ENCODE measurements around the gene AP1S2. TPM values are rescaled to one million over a fixed set of nuclear protein-coding genes. Genes with fewer than 3 reads are reported as not detected.

AP1S2 gene
- total RNA-seq, 1 donor from 2014 or later = 35.6 TPM

- no peaks in the 10 kb centered on the region for H3K36me3 Mint-ChIP-seq
- no peak for DNase-seq (ENCODE audit: low spot score in 2 of 2, unreplicated experiment in 2 of 2)
- no peak overlapping the region for H3K4me3 Mint-ChIP-seq
- no peak overlapping the region for H3K27ac Mint-ChIP-seq
- no peaks in the 10 kb centered on the region for H3K4me1 Mint-ChIP-seq
- no peak for TF ChIP-seq CTCF (IDR thresholded peaks at IDR 0.05; ENCODE audit: unreplicated experiment)
- no peaks in the 10 kb centered on the region for H3K9me3 Mint-ChIP-seq
- no peaks in the 10 kb centered on the region for H3K27me3 Mint-ChIP-seq (ENCODE audit: low read depth)
Measured at GRCh38 chrX:15864023-15864422, 9.4 kb upstream of the AP1S2 start.

- no peak for TF ChIP-seq CTCF (IDR thresholded peaks at IDR 0.05; ENCODE audit: unreplicated experiment)
- peaks cover 1% of the 10 kb centered on the region for H3K27me3 Mint-ChIP-seq (ENCODE audit: low read depth)
- no peaks in the 10 kb centered on the region for H3K36me3 Mint-ChIP-seq
- H3K27ac Mint-ChIP-seq = no peak overlapping the region
- no peak for DNase-seq (ENCODE audit: low spot score in 2 of 2, unreplicated experiment in 2 of 2)
- peaks cover 4% of the 10 kb centered on the region for H3K4me1 Mint-ChIP-seq
- H3K4me3 Mint-ChIP-seq = no peak overlapping the region
- H3K9me3 Mint-ChIP-seq = no peaks in the 10 kb centered on the region
Measured at GRCh38 chrX:15860921-15861320, 6.3 kb upstream of the AP1S2 start.

GRCh38 chrX:15858051-15858450, 3.4 kb upstream of the AP1S2 start:
- no peaks in the 10 kb centered on the region for H3K36me3 Mint-ChIP-seq
- H3K9me3 Mint-ChIP-seq = no peaks in the 10 kb centered on the region
- peaks cover 16% of the 10 kb centered on the region for H3K4me1 Mint-ChIP-seq
- no peak overlapping the region for H3K27ac Mint-ChIP-seq
- no peak overlapping the region for H3K4me3 Mint-ChIP-seq
- no peak for DNase-seq (ENCODE audit: low spot score in 2 of 2, unreplicated experiment in 2 of 2)
- no peak for TF ChIP-seq CTCF (IDR thresholded peaks at IDR 0.05; ENCODE audit: unreplicated experiment)
- H3K27me3 Mint-ChIP-seq (ENCODE audit: low read depth) = peaks cover 1% of the 10 kb centered on the region

- Mint-ChIP-seq H3K9me3 (no peaks in the 10 kb centered on the region), H3K27ac (no peak overlapping the region), H3K27me3 (ENCODE audit: low read depth) (peaks cover 1% of the 10 kb centered on the region), H3K4me1 (peaks cover 27% of the 10 kb centered on the region), H3K36me3 (no peaks in the 10 kb centered on the region), H3K4me3 (no peak overlapping the region)
- TF ChIP-seq CTCF (IDR thresholded peaks at IDR 0.05; ENCODE audit: unreplicated experiment) = no peak
- DNase-seq (ENCODE audit: low spot score in 2 of 2, unreplicated experiment in 2 of 2) = no peak
Measured at GRCh38 chrX:15856636-15857035, 2.0 kb upstream of the AP1S2 start.

- no peaks in the 10 kb centered on the region for H3K9me3 Mint-ChIP-seq
- peaks cover 1% of the 10 kb centered on the region for H3K27me3 Mint-ChIP-seq (ENCODE audit: low read depth)
- no peak for DNase-seq (ENCODE audit: low spot score in 2 of 2, unreplicated experiment in 2 of 2)
- no peaks in the 10 kb centered on the region for H3K36me3 Mint-ChIP-seq
- no peak overlapping the region for H3K4me3 Mint-ChIP-seq
- TF ChIP-seq CTCF (IDR thresholded peaks at IDR 0.05; ENCODE audit: unreplicated experiment) = no peak
- peaks cover 28% of the 10 kb centered on the region for H3K4me1 Mint-ChIP-seq
- no peak overlapping the region for H3K27ac Mint-ChIP-seq
Measured at GRCh38 chrX:15856222-15856587, 1.6 kb upstream of the AP1S2 start.

GRCh38 chrX:15855568-15856221, 1.1 kb upstream of the AP1S2 start:
- TF ChIP-seq CTCF (IDR thresholded peaks at IDR 0.05; ENCODE audit: unreplicated experiment) = no peak
- peaks cover 33% of the 10 kb centered on the region for H3K4me1 Mint-ChIP-seq
- peak overlapping the region; percentile 91 for H3K4me3 Mint-ChIP-seq
- peak overlapping the region; percentile 96 for H3K27ac Mint-ChIP-seq
- no peaks in the 10 kb centered on the region for H3K36me3 Mint-ChIP-seq
- no peak for DNase-seq (ENCODE audit: low spot score in 2 of 2, unreplicated experiment in 2 of 2)
- H3K27me3 Mint-ChIP-seq (ENCODE audit: low read depth) = peaks cover 1% of the 10 kb centered on the region
- no peaks in the 10 kb centered on the region for H3K9me3 Mint-ChIP-seq
